Activated T-cell treated with anti-CD3 and anti-CD28 coated beads for 4 hours (primary cell): Measurements from ENCODE around the gene MED27.

ENCODE experiments used
- DNase-seq: peaks from one replicate; pipeline ENCODE4 v3.0.0-alpha.2; 2020

The MED27 gene

DNA sequence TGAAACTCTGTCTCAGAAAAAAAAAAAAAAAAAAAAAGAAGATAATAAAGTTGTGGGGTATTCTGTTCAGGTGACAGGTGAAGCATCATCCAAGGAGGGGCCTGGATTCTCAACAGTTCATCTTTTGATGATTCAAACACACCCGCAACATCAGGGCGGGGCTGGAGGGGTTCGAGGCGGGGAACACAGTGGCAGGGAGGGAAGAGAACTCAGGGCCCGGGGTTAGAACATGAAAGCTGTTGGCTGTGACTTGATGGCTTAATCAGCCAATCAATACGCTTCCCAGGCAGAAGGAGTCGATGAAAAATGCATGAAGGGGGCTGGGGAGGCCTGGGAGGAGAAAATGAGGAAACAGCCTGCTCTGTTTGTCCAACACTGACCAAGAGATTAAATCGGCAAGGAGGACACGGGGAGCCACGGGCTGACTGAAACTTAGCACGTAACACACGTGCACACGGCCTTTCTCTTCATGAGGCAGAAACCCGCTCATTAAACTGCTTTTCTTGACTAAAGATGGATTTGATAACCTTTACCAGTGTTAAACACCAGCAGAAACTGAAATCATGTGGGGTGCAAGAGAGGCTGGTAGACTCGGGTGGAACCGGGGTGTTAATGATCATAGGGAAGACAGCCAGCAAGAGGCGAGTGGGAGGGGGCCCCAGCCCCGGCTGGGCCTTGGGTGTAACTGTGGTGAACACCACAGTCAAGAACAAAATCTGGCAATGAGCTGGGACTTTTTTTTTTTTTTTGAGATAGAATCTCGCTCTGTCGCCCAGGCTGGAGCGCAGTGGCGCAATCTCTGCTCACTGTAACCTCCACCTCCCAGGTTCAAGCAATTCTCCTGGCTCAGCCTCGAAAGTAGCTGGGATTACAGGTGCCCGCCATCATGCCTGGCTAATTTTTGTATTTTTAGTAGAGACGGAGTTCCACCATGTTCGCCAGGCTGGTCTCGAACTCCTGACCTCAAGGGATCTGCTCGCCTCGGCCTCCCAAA is 234.1 kb downstream of the MED27 start:
- DNase-seq, result no peak

DNA sequence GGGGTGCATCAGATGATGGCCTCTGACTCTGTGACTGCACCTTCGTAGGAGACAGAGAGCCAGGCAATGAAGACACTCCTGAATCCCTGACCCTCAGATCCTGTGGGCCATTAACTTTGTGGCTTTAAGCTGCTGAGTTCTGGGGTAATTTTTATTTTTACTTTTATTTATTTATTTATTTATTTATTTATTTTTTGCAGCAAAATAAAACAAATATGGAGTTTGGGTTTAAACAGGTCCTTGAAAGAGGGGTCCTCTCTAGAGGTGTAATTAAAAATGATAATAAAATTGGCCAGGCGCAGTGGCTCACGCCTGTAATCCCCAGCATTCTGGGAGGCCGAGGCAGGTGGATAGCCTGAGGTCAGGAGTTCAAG is 234.9 kb downstream of the MED27 start:
- no peak for DNase-seq

DNA sequence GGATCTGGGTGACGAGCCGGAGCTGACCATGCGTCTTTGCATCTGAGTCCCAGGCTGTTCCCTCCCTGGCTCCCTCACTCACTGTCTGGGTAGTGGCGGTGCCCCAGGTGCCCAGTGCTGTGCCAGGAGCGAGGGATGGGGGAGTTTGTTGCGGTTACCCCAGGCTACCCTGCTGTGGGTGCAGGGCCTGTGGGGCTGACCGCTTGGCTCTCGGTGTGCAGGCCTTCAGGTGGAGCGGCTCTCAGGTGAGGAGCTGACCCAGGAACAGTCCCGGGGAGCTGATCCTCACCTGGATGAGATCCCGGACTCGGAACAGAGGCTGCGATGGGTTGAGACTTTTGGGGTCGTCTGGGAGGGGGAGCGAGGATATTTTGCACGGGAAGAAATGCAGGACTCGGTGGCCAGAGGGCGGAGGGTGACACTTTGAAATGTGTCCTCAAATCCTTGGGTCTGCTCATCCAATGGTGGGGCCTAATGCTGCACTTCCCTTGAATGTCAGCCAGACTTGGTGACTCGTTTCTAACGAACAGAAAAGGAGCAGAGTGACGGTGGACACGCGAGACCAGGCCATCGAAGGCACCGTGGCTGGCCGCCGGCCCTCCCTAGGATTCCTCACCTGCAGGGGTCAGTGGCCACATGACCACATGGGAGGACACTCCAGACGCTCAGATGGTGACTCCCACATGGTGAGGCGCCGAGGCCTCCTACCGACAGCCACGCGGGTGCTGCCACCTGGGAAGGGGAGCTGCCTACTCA is 235.5 kb downstream of the MED27 start:
- DNase-seq, result no peak

DNA sequence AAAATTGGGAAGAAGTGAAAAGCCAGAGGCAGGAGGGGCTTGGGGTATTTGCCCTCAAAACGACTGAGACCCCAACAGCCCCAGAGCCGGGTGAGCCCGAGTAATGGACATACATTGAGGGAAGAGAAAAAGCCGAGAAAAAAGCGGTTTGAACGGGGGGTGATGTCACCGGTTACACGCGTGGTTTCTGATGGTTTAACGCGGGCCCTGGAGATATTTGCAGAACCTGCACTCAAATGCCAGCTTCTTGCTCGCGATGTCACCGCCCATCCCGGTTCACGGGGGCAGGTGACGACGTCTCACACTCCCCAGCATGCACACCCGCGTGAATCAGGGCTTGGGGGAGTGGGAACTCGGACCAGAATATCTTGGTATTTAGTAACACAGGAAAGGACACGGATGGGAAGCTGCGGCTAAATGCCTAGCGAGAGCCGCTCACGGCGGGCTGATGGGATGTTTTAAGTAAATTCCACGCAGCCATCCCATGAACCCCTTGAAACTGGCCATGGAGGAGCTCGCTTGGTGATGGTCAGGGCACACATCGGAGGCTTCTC is 237.8 kb downstream of the MED27 start:
- no peak for DNase-seq

DNA sequence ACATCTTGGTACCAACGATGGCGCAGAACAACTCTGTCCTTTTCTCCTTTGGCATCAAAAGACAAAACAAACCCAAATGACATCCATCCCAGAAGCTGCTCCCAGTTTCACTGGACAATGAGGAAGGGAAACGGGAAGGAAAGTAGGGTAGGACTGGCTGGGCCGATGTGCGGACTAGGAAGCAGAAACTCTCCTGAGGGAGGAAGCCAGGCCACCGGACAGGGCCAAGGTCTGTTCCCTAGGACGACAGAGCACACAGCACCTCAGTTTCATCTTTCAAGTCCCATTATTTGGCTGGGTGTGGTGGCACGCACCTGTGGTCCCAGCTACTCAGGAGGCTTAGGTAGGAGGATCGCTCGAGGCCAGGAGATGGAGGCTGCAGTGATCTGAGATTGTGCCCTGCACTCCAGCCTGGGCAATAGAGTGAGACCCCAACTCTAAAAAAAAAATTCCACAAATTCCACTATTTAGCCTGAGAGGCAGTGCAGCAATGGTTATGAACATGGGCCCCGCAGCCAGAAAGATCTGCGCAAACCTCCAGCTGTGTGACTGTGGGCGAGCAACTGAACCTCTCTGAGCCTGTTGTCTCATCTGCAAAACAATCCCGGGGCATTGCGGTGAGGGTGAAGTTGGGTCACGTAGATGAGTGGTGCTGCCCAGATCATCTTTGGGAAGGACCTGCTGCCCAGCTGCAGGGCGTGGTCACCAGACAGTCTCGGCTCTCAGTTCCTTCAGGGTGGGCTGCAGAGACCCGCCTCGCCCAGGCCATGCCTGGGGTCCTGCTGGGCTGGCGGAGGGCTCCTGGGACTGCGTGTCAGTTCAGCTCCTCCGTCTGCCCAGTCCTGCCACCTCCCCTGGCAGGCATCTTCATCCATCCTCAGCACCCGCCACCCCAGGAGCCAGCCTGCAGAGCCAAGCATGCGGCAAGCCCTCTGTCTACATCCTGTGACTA is 238.6 kb downstream of the MED27 start:
- DNase-seq, result no peak

DNA sequence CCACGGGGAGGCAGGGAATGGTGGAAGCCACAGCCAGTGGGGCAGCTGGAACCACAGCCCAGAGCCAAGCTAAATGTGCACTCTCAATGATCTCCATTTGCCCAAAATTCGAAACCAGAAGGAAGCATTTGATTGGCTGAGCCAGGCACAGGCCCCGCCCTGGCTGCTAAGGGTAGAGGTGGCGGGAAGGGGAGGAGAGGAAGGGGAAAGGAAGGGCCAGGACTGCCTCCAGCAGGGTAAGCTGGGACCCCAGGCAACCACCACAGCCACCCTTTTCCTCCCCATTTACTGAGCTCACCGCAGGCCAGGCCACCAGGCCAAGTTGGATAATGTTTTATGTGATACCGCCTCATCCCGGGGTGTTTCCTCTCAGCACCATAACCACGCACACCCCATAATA is 239.4 kb downstream of the MED27 start:
- no peak for DNase-seq

DNA sequence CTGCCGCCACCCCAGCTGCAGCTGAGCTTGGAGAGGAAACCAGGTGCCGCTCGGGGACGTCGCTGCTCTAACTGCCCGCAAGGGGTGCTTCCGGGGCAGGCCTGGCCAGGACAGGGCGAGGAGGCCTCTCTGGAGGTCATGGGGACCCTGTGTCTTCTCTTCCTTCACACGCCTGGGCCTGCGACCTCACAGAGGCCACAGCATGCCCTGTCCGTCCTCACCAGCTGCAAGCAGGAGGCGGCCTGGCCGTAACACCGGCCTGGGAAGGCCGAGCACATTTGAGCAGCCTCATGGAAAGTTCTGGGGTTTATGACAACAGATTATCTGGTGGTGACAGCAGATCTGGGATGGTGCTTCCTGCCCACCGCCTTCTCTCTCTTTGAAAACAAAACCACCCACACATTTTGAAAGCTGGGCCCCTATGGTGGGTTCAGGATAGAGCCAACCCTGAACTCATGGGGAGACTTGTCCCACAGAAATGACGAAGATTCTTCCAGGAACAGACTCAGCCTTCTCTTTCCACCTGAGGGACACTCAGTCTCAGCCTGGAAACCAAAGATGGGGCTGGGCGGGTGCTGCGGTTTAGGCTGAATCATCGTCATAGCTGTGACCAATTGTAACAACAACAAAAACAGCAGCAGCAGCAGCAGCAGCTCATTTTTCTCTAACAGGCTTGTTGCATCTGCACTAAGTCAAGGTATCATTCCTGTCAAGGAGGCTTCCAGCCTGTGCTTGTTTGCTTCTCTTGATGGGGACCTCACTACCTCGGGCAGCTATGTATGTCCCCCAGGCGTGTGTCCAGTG is 240.2 kb downstream of the MED27 start:
- DNase-seq, result peak; percentile 9

DNA sequence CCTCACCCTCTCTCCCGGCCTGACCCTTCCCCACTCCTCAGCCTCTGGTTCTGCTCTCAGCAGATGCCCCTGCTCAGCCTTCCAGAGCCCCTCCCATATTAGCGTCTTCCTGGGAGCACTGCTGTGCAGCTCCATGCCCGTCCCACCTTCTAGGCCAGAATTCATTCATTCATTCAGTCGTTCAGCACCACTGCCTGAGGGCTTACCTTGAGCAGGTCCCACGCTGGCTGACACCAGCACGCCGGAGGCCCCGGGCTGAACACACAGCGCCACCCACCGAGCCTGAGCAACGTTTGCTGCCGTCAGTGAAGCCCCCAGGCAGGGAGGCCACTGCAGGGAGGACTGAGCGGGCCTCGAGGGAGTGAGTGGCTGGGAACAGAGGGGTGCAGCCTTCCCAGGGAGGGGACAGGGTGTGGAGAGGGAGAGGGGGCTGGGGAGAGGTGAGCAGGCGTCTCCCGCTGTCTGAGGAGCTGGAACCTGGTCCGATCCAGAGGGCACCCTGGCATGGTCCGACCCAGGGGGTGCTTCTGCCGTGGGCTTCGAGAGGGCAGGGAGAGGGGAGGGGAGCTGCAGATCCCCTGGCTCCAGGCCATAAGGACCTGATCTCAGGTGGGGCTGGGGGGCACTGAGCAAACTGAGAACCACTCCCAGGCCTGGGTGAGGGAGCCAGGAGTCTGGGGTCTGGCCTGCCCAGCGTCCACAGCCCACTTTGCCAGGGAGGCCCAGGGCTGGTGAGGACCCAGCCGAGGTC is 241.0 kb downstream of the MED27 start:
- DNase-seq, result no peak

DNA sequence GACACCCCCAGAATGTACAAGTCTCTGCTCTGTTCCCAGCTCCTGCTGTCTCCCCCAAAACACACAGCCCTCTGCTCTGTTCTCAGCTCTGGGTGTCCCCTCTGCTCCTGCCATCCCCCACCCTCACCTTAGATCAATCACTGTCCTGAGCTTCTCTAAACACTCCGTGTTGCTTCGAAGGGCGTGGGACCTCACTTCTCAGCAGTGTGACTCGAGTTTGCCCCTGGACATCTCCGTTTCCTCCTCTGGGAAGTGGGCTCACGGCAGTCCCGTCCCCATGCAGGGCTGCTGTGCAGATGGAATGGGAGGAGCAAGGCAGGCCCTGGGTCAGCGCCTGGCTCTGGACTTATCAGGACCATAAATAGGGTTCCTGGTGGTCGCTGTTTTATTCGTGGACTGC is 241.8 kb downstream of the MED27 start:
- DNase-seq, result no peak

DNA sequence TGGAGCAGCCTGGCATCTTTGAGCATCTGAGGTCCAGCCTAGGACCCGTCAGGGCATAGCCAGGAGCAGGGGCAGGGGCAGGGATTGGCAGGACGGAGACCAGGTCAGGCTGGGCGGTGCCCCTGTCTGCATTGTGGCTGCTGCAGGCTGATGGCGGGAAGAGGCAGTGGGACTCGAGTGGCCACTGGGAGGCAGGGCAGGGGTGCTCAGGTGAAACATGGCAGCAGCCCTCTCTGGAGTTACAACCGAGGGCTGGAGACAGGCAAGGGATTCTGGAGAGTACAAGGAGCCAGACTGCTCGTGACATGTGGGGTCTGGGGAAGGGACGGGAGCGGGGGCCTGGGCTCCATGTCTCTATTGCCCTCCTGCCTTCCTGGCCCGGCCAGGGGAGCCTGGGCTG is 242.4 kb downstream of the MED27 start:
- no peak for DNase-seq

DNA sequence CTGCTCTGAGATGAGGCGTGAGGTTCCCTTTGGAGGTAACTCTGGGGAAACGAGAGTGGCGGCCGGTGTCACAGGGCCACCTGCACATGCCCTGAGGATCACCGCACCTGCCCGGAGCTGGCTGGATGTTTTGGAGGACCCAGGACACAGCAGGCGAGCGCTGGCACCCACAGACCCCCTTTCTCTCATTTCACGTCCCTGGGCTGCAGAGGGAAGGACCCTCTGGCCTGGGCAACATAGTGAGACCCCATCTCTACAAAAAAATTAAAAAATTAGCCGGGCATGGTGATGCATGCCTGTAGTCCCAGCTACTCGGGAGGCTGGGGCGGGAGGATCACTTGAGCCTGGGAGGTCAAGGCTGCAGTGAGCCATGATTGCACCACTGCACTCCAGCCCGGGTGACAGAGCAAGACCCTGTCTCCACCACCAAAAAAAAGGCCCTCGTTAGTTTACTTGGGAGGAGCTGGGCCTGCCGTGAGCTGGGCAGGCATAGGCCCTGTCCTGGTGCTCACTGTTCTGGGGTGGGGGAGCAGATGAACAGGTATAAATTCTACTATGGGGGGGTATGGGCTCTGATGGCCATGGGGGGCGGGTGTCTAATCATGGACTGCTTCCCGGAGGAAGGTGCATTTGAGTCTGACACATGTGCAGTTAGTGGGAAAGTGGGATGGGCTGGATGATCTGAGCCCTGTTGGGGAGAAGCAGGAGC is 242.9 kb downstream of the MED27 start:
- DNase-seq, result no peak

DNA sequence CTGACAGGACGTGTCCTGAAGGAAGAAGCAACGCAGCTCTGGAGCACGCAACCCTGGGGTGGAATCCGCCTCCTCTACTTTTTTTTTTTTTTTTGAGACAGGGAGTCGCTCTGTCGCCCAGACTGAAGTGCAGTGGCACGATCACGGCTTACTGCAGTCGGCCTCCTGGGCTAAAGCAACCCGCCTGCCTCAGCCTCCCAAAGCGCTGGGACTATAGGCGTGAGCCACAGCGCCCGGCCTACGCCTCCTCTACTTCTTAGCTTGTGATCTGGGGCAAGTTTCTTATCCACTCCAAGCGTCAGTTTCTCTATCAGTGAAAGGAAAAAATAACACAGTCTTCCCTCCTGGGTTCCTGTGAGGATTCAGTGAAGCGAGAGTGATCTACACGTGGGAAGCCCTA is 243.6 kb downstream of the MED27 start:
- no peak for DNase-seq

DNA sequence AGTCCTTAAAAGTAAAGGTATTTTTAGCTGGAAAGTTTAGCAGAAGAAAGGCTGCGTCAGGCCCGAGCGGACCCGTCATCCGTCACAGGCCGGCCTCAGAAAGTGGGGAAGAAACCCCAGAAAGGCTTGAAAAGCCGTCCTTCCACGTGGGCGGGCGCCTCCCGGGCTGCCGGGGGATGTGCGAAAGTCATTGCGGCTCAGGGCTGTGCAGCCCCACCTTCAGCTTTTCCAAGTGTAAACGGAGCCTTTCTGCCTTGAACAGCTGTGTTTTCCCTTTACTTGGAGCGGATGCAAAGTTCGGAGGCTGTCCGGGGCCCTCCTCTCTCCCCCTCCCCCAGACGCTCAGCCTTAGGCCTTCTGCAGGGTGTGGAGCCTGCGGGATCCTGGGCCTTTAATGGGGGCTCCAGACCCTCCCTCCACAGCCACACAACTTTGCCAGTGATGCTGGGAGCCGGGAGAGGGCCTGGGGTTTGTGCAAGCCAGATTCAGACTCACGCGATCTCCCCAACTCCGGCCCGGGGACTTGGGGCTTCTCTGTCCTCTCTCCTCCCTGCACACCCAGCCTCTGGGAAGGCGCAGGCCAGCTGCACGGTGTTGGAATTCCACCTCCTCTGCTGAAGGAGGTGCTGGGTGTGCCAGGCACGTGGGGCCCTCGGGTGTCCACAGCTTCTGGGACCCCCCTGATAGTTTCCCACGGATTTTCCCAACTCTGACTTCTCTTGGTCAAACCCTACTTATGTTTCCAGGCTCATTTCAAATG is 244.3 kb downstream of the MED27 start:
- DNase-seq, result no peak

DNA sequence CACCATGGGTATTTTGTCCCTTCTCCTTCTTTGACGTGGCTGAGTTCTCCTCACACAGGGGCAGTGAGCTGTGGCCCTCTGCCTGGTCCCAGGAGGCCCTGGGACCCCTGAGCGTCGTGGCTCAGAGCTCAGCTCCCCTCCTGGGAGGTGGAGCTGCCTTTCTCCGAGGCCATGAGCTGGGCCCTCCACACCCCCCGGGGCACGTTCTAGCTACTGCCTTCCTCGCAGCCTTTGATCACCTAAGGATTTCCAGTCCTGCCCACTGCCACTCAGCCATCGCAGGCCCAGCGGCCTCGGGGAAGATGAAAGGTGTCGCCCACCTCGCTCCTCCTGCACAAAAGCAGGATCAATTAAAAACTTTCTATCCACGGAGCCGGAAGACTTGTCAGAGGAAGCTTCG is 244.9 kb downstream of the MED27 start:
- DNase-seq, result no peak

DNA sequence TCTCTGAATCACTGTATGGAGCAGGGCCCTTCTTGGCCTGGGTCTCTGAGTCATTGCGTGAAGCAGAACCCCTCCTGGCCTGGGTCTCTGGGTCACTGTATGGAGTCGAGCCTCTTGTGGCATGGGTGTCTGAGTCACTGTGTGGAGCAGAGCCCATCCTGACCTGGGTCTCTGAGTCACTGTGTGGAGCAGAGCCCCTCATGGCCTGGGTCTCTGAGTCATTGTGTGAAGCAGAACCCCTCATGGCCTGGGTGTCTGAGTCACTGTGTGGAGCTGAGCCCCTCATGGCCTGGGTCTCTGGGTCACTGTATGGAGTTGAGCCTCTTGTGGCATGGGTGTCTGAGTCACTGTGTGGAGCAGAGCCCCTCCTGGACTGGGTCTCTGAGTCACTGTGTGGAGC is 245.8 kb downstream of the MED27 start:
- DNase-seq, result no peak

DNA sequence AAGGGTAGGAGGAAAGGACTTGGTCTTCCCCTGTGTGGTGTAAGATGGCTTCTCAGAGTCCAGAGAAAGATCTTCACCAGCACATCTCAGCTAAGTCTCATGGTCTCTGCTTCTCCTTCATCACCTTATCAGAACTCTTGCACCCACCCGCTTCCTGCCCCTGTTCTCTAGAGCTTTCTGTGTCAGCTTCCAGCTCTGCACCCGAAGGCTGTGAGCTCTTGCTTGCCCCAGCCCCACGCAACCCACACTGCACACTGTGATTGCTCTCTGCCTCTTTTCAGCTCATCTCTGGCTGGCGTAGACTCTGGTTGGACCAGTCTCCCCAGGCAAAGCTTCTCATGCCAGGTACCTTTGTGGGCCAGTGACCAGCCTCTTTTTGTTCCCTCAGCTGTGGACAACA is 246.6 kb downstream of the MED27 start:
- no peak for DNase-seq

DNA sequence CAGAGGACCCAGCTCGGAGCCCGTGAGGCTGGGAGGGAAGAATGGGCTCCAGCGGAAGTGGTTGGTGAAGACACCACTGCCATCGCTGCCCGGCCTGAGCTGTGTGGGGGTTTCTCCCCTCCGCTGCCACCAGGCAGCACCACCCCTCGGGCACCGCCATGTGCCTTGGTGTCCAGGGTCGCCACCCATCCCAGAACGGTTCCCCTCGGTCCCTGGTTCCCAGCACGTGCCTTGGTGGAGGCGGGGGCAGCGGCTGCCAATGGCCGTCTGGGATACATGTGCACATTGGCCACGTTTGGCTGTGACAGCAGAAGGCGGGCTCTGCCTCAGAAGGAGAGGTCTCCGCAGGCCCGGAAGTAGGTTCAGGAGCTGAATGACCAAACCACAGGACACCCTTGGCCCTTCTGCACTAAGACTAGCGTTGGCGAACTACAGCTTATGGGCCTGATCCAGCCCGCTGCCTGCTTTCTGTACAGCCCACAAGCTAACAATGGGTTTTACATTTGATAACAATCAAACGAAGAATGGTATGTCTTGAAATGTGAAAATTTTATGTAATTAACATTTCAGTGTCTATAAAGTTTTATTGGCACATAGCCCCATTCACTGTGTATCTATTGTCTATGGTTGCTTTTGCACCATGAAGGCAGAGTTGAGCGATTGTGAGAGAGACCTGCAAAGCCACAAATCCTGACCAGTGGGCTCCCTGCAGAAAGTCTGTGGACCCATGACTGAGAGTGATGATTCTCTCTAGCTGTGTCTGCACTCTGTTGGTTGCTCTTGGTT is 248.1 kb downstream of the MED27 start:
- DNase-seq, result no peak

DNA sequence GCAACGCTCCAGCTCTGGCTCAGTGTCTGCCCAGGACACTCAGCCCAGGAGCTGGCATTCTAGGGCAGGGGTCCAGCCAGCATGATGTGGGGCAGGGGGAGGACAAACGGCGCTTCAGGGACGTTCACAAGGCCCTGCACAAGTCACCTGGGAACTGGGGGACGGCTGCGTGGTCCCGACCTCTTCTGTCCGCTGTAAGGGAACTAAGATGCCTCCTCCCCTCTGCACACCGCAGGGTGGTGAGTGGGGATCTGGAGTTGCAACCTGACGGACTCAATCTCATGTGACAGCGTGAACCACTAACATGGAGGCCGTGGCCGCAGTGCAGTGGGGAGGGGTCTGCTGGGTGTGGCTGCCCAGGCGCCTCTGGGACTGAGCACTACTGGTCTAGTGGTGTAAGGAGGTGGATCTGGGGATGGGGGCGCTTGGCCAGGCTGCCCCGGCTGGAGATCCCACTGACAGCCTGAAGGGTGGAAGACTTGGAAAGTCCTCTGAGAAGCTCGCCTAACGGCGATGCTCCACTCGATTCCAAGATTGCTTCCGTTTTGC is 251.8 kb downstream of the MED27 start:
- no peak for DNase-seq
